Measurements from ENCODE around the gene TRIM44.

Gene TRIM44

DNA sequence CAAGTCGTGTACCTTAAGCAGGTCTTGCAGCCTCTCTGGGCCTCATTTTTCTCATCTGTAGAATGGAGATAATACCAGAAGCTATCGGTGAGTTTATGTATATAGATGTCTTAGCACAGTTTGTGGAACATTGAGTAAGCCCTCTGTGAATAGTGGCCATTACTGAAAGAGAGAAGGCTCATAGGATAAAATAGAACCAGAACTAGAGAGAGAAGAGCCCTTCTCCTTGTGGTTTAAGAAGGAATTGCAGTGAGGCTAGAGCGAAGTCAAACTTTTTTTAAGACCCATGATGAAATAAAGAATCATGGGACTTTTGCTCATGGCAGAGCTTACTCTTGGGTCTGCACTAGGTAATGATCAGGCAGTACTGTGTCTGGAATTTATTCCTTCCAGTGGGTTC, 137.1 kb downstream of the TRIM44 start:
- Histone ChIP-seq H3K4me2 (ENCODE audit: insufficient read depth, low read length, poor library complexity, severe bottlenecking) (no peak overlapping the region), H2AFZ (ENCODE audit: low read length) (no peak overlapping the region), H3K27ac (replicated peaks; ENCODE audit: low read length) (no peak overlapping the region), H3K14ac (ENCODE audit: low read length) (no peak overlapping the region), H3K79me1 (ENCODE audit: low read depth, low read length) (no peaks in the 10 kb centered on the region), H3K36me3 (replicated peaks in 1 of 2; ENCODE audit: control insufficient read depth in 2 of 2, insufficient read depth in 2 of 2, low read length in 2 of 2) (no peaks in the 10 kb centered on the region), H3K27me3 (ENCODE audit: control insufficient read depth in 3 of 3, insufficient read depth in 3 of 3, low read depth in 1 of 3, low read length in 3 of 3) (no peaks in the 10 kb centered on the region), H4K91ac (ENCODE audit: low read depth, low read length, poor library complexity) (no peak overlapping the region), H4K8ac (ENCODE audit: low read depth, low read length) (no peak overlapping the region), H2AK5ac (ENCODE audit: low read depth, low read length) (no peak overlapping the region), H3K9ac (ENCODE audit: low read depth, low read length, poor library complexity) (no peak overlapping the region), H2BK15ac (ENCODE audit: low read length) (no peak overlapping the region), H3K23ac (ENCODE audit: low read depth, low read length, poor library complexity) (no peak overlapping the region), H2BK12ac (ENCODE audit: low read length) (no peak overlapping the region), H3K4me3 (ENCODE audit: low read length in 2 of 2) (no peak overlapping the region), H3K4ac (ENCODE audit: low read length) (no peak overlapping the region), H2BK120ac (ENCODE audit: low read depth, low read length) (no peak overlapping the region), H3K9me3 (replicated peaks in 1 of 2; ENCODE audit: control insufficient read depth in 2 of 2, insufficient read depth in 1 of 2, low read depth in 1 of 2, low read length in 2 of 2) (peaks cover 0 to 7% of the 10 kb centered on the region in 2 donors), H3K18ac (ENCODE audit: low read length) (no peak overlapping the region), H3K4me1 (ENCODE audit: control insufficient read depth in 2 of 2, insufficient read depth in 1 of 2, low read depth in 1 of 2, low read length in 2 of 2) (peaks cover 0 to 5% of the 10 kb centered on the region in 2 donors), H2BK5ac (ENCODE audit: low read length) (no peak overlapping the region)
- WGBS, 2 donors (ENCODE audit: extremely low coverage in 2 of 2, insufficient read length in 2 of 2, insufficient replicate concordance in 1 of 2) = no CpG with 5 or more reads among the region's 3 CpGs
- no peak for DNase-seq (ENCODE audit: low spot score)

- Histone ChIP-seq H2AFZ (ENCODE audit: low read length) (no peak overlapping the region), H3K36me3 (replicated peaks in 1 of 2; ENCODE audit: control insufficient read depth in 2 of 2, insufficient read depth in 2 of 2, low read length in 2 of 2) (peaks cover 0 to 13% of the 10 kb centered on the region in 2 donors)
- WGBS, 2 donors (ENCODE audit: extremely low coverage in 2 of 2, insufficient read length in 2 of 2, insufficient replicate concordance in 1 of 2) = no CpG with 5 or more reads among the region's 5 CpGs
Observed at GRCh38 chr11:35800970-35801953, 138.7 kb downstream of the TRIM44 start.

GRCh38 chr11:35802221-35802620, 139.6 kb downstream of the TRIM44 start:
- DNase-seq (ENCODE audit: low spot score) = no peak
- H3K4me1 ChIP-seq (ENCODE audit: control insufficient read depth in 2 of 2, insufficient read depth in 1 of 2, low read depth in 1 of 2, low read length in 2 of 2) = peaks cover 0 to 5% of the 10 kb centered on the region in 2 donors
- no peaks in the 10 kb centered on the region for H3K27me3 ChIP-seq (ENCODE audit: control insufficient read depth in 3 of 3, insufficient read depth in 3 of 3, low read depth in 1 of 3, low read length in 3 of 3)
- no peak overlapping the region for H3K14ac ChIP-seq (ENCODE audit: low read length)
- H2AFZ ChIP-seq (ENCODE audit: low read length) = no peak overlapping the region
- H3K79me1 ChIP-seq (ENCODE audit: low read depth, low read length) = no peaks in the 10 kb centered on the region
- H3K9me3 ChIP-seq (replicated peaks in 1 of 2; ENCODE audit: control insufficient read depth in 2 of 2, insufficient read depth in 1 of 2, low read depth in 1 of 2, low read length in 2 of 2) = peaks cover 0 to 7% of the 10 kb centered on the region in 2 donors
- H2AK5ac ChIP-seq (ENCODE audit: low read depth, low read length) = no peak overlapping the region
- no peak overlapping the region for H4K91ac ChIP-seq (ENCODE audit: low read depth, low read length, poor library complexity)
- H2BK5ac ChIP-seq (ENCODE audit: low read length) = no peak overlapping the region
- no peak overlapping the region for H4K8ac ChIP-seq (ENCODE audit: low read depth, low read length)
- no peak overlapping the region for H3K18ac ChIP-seq (ENCODE audit: low read length)
- H3K27ac ChIP-seq (replicated peaks; ENCODE audit: low read length) = no peak overlapping the region
- no CpG with 5 or more reads among the region's 3 CpGs for WGBS, 2 donors (ENCODE audit: extremely low coverage in 2 of 2, insufficient read length in 2 of 2, insufficient replicate concordance in 1 of 2)
- no peak overlapping the region for H3K4me3 ChIP-seq (ENCODE audit: low read length in 2 of 2)
- no peak overlapping the region for H3K4me2 ChIP-seq (ENCODE audit: insufficient read depth, low read length, poor library complexity, severe bottlenecking)
- H2BK15ac ChIP-seq (ENCODE audit: low read length) = no peak overlapping the region
- H2BK120ac ChIP-seq (ENCODE audit: low read depth, low read length) = no peak overlapping the region
- H3K23ac ChIP-seq (ENCODE audit: low read depth, low read length, poor library complexity) = no peak overlapping the region
- H3K4ac ChIP-seq (ENCODE audit: low read length) = no peak overlapping the region
- no peak overlapping the region for H3K9ac ChIP-seq (ENCODE audit: low read depth, low read length, poor library complexity)
- H2BK12ac ChIP-seq (ENCODE audit: low read length) = no peak overlapping the region
- peaks cover 2 to 23% of the 10 kb centered on the region in 2 donors for H3K36me3 ChIP-seq (replicated peaks in 1 of 2; ENCODE audit: control insufficient read depth in 2 of 2, insufficient read depth in 2 of 2, low read length in 2 of 2)

More at GRCh38 chr11:35800970-35801953, 138.7 kb downstream of the TRIM44 start:
- Histone ChIP-seq H3K18ac (ENCODE audit: low read length) (no peak overlapping the region), H2BK12ac (ENCODE audit: low read length) (no peak overlapping the region), H2BK15ac (ENCODE audit: low read length) (no peak overlapping the region), H2BK5ac (ENCODE audit: low read length) (no peak overlapping the region), H3K9me3 (replicated peaks in 1 of 2; ENCODE audit: control insufficient read depth in 2 of 2, insufficient read depth in 1 of 2, low read depth in 1 of 2, low read length in 2 of 2) (peaks cover 0 to 7% of the 10 kb centered on the region in 2 donors), H3K4ac (ENCODE audit: low read length) (no peak overlapping the region), H3K4me2 (ENCODE audit: insufficient read depth, low read length, poor library complexity, severe bottlenecking) (no peak overlapping the region), H3K14ac (ENCODE audit: low read length) (no peak overlapping the region), H4K8ac (ENCODE audit: low read depth, low read length) (no peak overlapping the region), H3K27ac (replicated peaks; ENCODE audit: low read length) (no peak overlapping the region), H3K23ac (ENCODE audit: low read depth, low read length, poor library complexity) (no peak overlapping the region), H3K4me3 (ENCODE audit: low read length in 2 of 2) (no peak overlapping the region), H2BK120ac (ENCODE audit: low read depth, low read length) (no peak overlapping the region), H3K9ac (ENCODE audit: low read depth, low read length, poor library complexity) (no peak overlapping the region), H3K79me1 (ENCODE audit: low read depth, low read length) (no peaks in the 10 kb centered on the region), H3K4me1 (ENCODE audit: control insufficient read depth in 2 of 2, insufficient read depth in 1 of 2, low read depth in 1 of 2, low read length in 2 of 2) (peaks cover 0 to 5% of the 10 kb centered on the region in 2 donors), H4K91ac (ENCODE audit: low read depth, low read length, poor library complexity) (no peak overlapping the region), H3K27me3 (ENCODE audit: control insufficient read depth in 3 of 3, insufficient read depth in 3 of 3, low read depth in 1 of 3, low read length in 3 of 3) (no peaks in the 10 kb centered on the region), H2AK5ac (ENCODE audit: low read depth, low read length) (no peak overlapping the region)
- no peak for DNase-seq (ENCODE audit: low spot score)

DNA sequence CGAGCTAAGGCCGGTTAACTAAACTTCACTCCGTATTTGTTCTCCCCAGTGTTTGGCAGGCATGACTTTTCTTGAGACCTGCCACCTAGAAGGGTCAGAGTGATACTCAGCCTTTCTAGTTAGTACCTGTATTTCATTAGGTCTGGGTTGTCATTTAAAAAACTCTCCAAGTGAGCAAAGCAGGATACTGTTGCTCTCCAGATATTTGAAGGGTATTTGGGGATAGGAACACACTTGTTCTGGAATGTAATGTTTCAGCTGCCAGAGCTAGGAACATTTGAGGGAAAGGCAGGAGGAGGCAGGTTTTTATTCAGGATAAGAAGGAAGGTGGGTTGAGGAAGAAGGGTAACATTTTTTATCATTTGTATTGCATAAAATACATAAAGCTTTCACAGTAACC, 140.1 kb downstream of the TRIM44 start:
- H3K27ac ChIP-seq (replicated peaks; ENCODE audit: low read length) = no peak overlapping the region
- H2BK15ac ChIP-seq (ENCODE audit: low read length) = no peak overlapping the region
- H2AK5ac ChIP-seq (ENCODE audit: low read depth, low read length) = no peak overlapping the region
- H3K9ac ChIP-seq (ENCODE audit: low read depth, low read length, poor library complexity) = no peak overlapping the region
- H3K79me1 ChIP-seq (ENCODE audit: low read depth, low read length) = no peaks in the 10 kb centered on the region
- no peaks in the 10 kb centered on the region for H3K27me3 ChIP-seq (ENCODE audit: control insufficient read depth in 3 of 3, insufficient read depth in 3 of 3, low read depth in 1 of 3, low read length in 3 of 3)
- no peak overlapping the region for H3K23ac ChIP-seq (ENCODE audit: low read depth, low read length, poor library complexity)
- peaks cover 2 to 27% of the 10 kb centered on the region in 2 donors for H3K36me3 ChIP-seq (replicated peaks in 1 of 2; ENCODE audit: control insufficient read depth in 2 of 2, insufficient read depth in 2 of 2, low read length in 2 of 2)
- no CpG with 5 or more reads among the region's 3 CpGs for WGBS, 2 donors (ENCODE audit: extremely low coverage in 2 of 2, insufficient read length in 2 of 2, insufficient replicate concordance in 1 of 2)
- H3K18ac ChIP-seq (ENCODE audit: low read length) = no peak overlapping the region
- H3K4ac ChIP-seq (ENCODE audit: low read length) = no peak overlapping the region
- H3K4me2 ChIP-seq (ENCODE audit: insufficient read depth, low read length, poor library complexity, severe bottlenecking) = no peak overlapping the region
- H2AFZ ChIP-seq (ENCODE audit: low read length) = no peak overlapping the region
- H2BK5ac ChIP-seq (ENCODE audit: low read length) = no peak overlapping the region
- no peak overlapping the region for H4K8ac ChIP-seq (ENCODE audit: low read depth, low read length)
- peaks cover 0 to 7% of the 10 kb centered on the region in 2 donors for H3K9me3 ChIP-seq (replicated peaks in 1 of 2; ENCODE audit: control insufficient read depth in 2 of 2, insufficient read depth in 1 of 2, low read depth in 1 of 2, low read length in 2 of 2)
- peaks cover 0 to 5% of the 10 kb centered on the region in 2 donors for H3K4me1 ChIP-seq (ENCODE audit: control insufficient read depth in 2 of 2, insufficient read depth in 1 of 2, low read depth in 1 of 2, low read length in 2 of 2)
- H2BK120ac ChIP-seq (ENCODE audit: low read depth, low read length) = no peak overlapping the region
- H4K91ac ChIP-seq (ENCODE audit: low read depth, low read length, poor library complexity) = no peak overlapping the region
- H2BK12ac ChIP-seq (ENCODE audit: low read length) = no peak overlapping the region
- H3K4me3 ChIP-seq (ENCODE audit: low read length in 2 of 2) = no peak overlapping the region
- no peak overlapping the region for H3K14ac ChIP-seq (ENCODE audit: low read length)
- DNase-seq (ENCODE audit: low spot score) = no peak
